GM21723 (cell line): ENCODE data around the gene IL1RAPL2.
"Not testable (repeated sequence)": the region's sequence is repeated elsewhere in the genome, so short reads cannot be mapped to it uniquely, and the experiment has no call there.

Experiments
- ATAC-seq: cut with Tn5 transposase; IDR thresholded peaks from one replicate; pipeline ENCODE4 v1.9.1; 2021; ENCODE audit warnings: mild to moderate bottlenecking, moderate library complexity; ENCODE audit not compliant: unreplicated experiment

Gene IL1RAPL2

DNA sequence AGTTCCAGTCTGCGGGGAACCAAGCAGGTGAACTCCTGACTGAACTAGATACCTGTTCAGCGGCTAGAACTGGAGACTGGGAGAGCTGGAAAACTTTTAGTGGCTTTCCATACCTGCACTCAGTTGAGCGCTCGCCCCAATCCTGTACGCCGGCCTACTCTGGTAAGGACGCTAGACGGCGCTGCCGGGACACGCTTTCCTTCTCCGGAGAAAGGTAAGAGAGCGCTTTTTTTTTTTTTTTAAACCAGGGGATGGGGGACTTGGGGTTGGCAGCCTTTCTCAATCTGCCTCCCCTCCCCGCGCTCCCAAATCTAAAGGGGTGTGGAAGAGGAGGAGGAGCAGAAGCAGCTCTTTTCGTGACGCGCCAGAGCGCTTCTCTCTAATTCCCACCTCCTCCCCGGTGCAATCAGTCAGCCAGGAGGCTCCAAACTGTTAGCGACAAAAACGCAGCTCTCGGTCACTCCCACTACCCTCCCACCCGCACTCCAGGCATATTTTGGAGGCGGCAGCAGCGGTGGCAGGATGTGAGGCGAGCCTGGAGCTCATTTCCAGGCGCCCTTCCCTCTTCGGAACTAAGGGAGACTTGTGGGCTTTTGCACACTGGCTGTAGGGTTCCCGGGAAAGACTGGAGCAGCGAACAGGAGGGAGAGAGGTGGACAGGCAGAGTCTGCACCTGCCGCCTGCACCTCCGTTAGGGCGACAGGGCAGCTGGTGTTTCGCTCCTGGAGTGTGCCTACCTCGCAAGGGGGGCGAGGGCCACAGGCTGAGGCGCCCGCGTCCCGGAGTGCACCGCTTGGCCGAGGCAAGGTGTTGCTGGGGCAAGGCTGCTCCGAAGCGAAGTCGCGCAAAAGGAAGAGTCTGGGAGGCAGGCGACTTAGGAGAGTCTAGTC, at the start of gene IL1RAPL2:
IL1RAPL2 (plus strand) TSS at position 409 of the 890 bp plus-strand sequence.
- no peak for ATAC-seq

DNA sequence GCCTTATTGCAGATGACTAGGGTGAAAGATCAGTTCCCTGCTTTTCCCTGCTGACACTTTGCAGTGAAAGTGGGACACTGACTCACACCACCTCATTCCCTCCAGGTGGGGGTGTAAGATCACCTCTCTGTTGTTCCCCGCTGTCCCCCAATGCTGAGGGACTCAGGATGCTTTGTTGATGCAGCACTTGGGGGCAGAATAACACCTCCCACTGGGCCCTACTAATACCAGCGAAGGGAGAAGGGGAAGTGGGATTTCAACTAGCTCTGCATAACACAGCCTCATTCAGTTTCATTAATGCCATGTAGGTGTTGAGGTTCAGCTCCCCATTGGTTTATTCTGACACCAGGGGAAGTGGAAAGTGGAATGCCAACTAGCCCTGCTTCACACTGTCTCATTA, 43.6 kb upstream of the IL1RAPL2 start:
- ATAC-seq: no peak

DNA sequence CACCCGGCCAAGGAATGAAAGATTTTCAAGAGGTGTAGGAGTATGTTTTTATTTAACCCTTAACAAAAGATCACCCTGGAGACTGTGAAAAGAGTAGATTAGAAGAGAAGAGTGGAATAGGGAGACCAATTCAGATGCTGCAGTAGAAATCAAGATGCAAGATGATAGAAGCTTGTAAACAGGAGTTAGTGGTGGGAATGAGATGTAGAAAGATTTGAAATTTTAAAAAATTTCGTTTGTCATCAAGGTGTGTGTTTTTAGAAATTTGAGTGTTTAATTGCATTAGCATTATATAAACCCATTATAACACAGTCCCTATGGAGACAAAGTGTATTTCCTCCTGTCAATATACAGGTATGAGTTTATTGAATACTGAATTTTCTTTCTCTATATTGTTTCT, 42.1 kb upstream of the IL1RAPL2 start:
- ATAC-seq: no peak

DNA sequence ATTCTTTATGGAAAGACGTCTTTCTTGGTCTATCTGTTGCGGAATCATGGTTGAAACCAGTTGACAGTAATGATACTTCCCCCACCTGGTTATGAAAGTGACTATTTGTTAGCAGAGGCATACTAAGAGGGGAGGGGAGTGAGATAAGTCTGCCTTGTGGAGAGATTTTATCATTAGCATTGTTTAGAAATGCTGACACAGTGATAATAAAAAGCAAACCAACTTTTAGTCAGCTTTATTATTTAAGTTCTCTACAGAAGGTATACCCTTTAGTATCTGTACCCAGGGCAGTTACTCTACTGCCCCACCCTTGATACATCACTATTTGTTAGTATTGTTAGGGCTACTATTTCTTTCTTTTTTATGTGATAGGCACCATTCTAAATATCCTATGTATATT, 26.9 kb upstream of the IL1RAPL2 start:
- no peak for ATAC-seq

DNA sequence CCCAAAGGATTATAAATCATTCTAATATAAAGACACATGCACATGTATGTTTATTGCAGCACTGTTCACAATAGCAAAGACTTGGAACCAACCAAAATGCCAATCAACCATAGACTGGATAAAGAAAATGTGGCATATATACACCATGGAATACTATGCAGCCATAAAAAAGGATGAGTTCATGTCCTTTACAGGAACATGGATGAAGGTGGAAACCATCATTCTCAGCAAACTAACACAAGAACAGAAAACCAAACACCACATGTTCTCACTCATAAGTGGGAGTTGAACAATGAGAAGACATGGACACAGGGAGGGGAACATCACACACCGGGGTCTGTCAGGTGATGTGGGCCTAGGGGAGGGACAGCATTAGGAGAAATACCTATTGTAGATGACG, 23.6 kb upstream of the IL1RAPL2 start:
- not testable (repeated sequence) for ATAC-seq

DNA sequence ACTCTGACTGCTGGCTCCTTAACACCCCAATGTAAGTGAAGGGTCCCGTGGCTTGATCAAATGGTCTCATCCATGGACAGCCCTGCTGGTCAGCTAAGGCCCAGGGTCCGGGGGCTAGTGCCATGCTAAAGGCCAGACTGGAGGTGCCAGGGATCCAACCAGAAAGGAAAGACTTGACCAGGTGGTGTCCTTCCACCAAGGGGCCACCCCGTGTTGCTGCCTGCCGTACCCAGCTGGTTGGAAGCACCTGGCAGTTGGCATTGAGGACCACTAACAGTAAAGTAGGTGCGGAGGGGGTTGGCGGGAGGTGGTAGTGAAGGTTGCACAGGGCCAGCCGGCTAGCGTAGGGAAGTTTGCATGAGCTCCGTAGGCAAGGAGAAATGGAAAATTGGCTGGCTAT, 1.7 kb upstream of the IL1RAPL2 start:
- no peak for ATAC-seq

DNA sequence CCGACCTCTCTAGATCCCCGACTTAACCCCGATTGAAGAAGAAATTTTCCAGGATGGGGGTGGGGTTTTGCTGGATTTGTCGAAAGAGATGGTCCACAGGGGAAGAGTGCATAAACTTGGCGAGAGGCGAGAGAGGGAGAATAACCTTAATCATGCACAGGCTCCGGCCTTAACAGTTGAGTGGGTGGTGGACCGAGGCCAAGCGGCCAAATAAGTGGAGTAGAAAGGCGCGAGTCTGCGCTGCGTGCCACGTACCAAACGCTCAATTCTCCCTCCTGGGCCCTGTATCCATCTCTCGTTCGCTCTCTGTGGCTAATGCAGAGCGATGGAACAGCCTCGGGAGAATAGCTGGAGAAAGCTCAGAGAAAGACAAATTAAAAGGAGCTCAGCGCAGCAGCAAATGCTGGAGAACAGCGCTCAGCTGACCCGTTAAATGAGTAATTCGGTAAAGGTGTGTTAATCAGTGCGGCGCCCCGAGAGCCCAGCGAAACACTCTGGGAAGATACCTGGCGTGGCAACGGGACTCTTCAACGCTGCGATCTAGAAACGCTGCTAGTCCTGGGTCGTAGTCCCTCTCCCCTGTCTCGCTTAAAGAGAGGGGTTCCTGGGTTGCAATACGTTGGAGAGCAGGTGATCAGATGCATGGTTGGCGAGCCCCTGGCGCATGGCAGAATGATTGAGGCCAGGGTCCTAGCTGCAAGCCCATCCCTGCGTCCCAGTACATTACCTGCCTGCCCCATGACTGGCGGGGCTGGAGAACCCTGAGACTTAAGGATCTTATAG, 887 bp upstream of the IL1RAPL2 start:
- no peak for ATAC-seq

GRCh38 chrX:104566681-104567501, 892 bp downstream of the IL1RAPL2 start:
- no peak for ATAC-seq

GRCh38 chrX:104567506-104567905, 1.5 kb downstream of the IL1RAPL2 start:
- ATAC-seq: no peak

- no peak for ATAC-seq
Measured at GRCh38 chrX:104568304-104568915, 2.4 kb downstream of the IL1RAPL2 start.

DNA sequence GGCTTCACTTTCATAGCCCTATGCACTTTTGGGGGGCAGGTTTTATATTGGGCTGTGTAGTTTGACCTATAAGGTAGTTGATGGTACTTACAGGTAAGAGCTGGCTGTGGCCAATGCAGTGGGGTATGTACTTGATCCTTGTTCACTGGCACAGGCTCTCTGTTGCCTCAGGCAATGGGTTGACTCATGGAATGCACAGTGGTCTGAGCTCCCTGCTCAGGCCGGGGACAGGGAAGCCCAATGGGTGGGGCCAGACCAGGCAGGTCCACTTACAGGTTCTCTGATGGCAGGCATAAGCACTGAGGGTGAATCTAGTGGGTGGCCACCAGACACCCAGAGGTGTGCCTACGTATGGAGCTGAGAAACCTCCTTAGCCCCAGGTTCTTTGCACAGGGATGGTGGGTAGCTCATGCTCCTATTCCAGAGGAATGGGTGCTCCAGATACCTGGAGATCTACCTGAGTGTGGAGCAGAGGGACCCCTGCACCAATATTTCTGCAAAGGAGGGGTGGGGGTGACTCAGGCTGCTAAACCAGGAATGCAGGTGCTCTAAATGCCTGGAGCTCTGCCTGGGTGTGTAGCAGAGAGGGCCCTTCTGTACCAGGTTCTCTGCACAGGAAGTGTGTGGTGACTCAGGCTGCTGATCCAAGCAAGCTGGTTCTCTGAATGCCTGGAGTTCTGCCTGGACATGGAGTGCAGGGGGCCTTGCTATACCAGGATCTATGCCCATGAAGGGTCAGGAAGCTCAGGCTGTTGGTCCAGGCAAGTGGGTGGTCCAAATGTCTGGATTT, 52.3 kb downstream of the IL1RAPL2 start:
- no peak for ATAC-seq

GRCh38 chrX:104621781-104622180, 55.8 kb downstream of the IL1RAPL2 start:
- ATAC-seq: no peak

GRCh38 chrX:104641176-104641575, 75.2 kb downstream of the IL1RAPL2 start:
- no peak for ATAC-seq

DNA sequence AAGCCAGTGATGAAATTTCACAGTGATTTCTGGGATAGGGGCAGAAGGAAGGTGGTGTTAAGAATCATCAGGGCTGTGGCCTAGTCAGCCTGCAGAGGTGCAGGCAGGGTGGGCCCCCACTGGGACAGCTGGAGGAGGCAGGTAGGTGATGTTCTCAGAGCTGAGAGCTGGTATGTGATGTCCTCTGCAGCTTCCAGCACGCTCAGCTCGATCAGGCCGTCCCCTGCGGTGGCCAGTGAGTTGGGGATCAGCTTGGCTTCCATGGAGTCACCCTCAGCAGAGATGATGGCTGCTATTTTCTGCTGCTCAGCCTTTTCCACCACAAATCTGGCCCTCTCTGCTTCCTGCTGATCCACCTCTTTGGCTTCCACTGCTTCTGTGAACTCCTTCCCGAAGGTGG, 81.1 kb downstream of the IL1RAPL2 start:
- ATAC-seq: no peak

DNA sequence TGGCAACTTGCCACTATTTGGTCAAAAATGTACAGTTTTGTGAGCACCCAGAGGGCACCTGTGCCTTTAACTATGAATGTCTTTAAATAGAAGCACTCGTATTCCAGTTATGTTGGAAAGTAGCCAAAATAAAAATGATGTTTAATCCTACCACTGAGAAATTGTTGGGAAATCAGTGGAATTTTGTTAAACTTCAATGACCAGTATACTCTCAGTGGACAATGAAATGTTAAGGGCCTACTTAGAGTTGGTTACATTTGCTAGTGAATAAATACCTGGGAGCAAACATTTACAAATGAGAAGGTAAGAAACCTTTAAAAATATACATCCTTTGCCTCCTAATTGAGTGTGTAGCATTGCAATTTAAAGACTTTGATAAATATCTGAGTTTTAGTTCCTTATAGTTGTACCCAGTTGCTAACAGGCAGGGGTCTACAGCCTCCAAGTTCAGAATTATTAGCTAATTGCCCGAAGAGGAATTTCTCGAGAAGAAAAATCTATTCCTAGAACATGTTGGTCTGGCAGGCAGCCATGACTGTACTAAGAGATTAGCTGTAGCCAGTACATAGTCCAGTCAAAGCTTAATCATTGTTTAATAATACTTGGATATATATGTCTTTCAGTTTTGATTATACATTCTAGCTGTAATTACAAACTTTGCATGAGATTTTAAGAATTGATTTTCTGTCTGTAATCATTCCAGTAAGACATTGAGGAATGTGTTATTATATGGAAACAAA, 93.2 kb downstream of the IL1RAPL2 start:
- ATAC-seq: no peak

DNA sequence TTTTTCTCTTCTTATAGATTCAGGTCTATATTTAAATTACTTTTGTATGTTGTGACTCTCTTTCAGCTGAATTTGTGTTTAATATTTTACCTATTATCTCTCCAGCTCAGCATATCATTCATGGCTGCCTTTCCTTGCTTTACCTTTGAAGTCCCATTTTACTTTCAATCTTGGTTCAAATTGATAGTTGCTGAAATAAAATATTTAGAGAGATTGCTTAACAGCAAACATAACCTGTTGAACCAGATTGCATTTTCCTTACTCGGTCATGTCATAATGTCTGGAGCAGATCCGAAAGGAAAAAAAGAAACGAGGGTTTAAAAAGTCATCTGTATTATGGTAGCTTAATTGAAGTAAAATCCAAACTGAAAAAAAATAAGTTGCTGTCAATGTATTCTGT, 94.1 kb downstream of the IL1RAPL2 start:
- ATAC-seq: no peak

- ATAC-seq: no peak
Measured at GRCh38 chrX:104662694-104663093, 96.7 kb downstream of the IL1RAPL2 start.

DNA sequence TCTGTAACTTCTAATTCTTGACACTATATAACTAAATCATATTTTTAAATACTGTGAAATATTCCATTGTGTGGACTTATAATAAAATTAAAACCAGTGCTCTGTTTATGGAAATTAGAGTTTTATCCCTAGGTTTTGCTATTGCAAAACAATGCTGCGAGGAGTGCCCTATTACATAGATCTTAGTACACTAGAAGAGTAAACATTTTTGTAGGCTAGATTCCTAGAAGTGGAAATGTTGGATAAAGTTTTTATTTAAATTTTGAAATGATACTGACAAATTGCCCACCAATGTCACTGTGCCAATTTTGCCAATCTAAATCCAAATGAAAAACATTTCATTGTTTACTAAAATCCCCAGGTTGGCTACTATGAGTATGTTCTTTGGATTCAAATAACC, 99.7 kb downstream of the IL1RAPL2 start:
- ATAC-seq: no peak

GRCh38 chrX:104668550-104668949, 102.6 kb downstream of the IL1RAPL2 start:
- ATAC-seq: no peak
